KMS-11 (cell line): Measurements from ENCODE around the gene KLF3.

ENCODE experiments used
- H2AFZ ChIP-seq: fragments of 200-600 bp; sonication (generic); 2 replicates; pipeline ENCODE4 v1.6.1; 2016; ENCODE audit warnings: antibody characterized with exemption, mixed run types, low read depth
- H3K27ac ChIP-seq: fragments of 200-600 bp; sonication (generic); 2 replicates; pipeline ENCODE4 v1.6.1; 2016; ENCODE audit warnings: mild to moderate bottlenecking, mixed run types
- H3K27me3 ChIP-seq: fragments of 200-600 bp; sonication (generic); 2 replicates; pipeline ENCODE4 v1.6.1; 2017; ENCODE audit warnings: mild to moderate bottlenecking, low read depth, mixed run types, moderate library complexity; ENCODE audit not compliant: insufficient read depth
- H3K36me3 ChIP-seq: fragments of 200-600 bp; sonication (generic); 2 replicates; pipeline ENCODE4 v1.6.1; 2017; ENCODE audit warnings: mild to moderate bottlenecking, mixed run types; ENCODE audit not compliant: insufficient read depth
- H3K4me1 ChIP-seq: fragments of 200-600 bp; sonication (generic); 2 replicates; pipeline ENCODE4 v1.6.1; 2016; ENCODE audit warnings: mild to moderate bottlenecking, low read depth, mixed run types; ENCODE audit not compliant: poor library complexity, severe bottlenecking
- H3K4me2 ChIP-seq: fragments of 200-600 bp; sonication (generic); 2 replicates; pipeline ENCODE4 v1.7.0; 2016; ENCODE audit warnings: mild to moderate bottlenecking, mixed run types
- H3K4me3 ChIP-seq: fragments of 200-600 bp; sonication (generic); IDR thresholded peaks from 2 replicates; pipeline ENCODE4 v1.6.1; 2017; ENCODE audit warnings: low read depth, low read length, mixed read lengths; ENCODE audit not compliant: insufficient read depth
- H3K79me2 ChIP-seq: fragments of 200-600 bp; sonication (generic); 2 replicates; pipeline ENCODE4 v1.6.1; 2016; ENCODE audit warnings: low read depth, mixed run types; ENCODE audit not compliant: insufficient read depth
- H3K9ac ChIP-seq: fragments of 200-600 bp; sonication (generic); 2 replicates; pipeline ENCODE4 v1.6.1; 2016; ENCODE audit warnings: mild to moderate bottlenecking, mixed run types
- H4K20me1 ChIP-seq: fragments of 200-600 bp; sonication (generic); 2 replicates; pipeline ENCODE4 v1.6.1; 2016; ENCODE audit warnings: mild to moderate bottlenecking, mixed run types; ENCODE audit not compliant: insufficient read depth
- CTCF ChIP-seq: fragments of 200-600 bp; sonication (generic); conservative IDR thresholded peaks from 2 replicates; pipeline ENCODE4 v1.6.1; 2017; ENCODE audit warnings: low read depth, mild to moderate bottlenecking, antibody characterized with exemption, low read length, moderate library complexity, mixed read lengths

Gene KLF3

GRCh38 chr4:38715050-38715449, 51.1 kb downstream of the KLF3 start:
- TF ChIP-seq CTCF: no peak
- no peaks in the 10 kb centered on the region for H3K36me3 ChIP-seq
- no peak overlapping the region for H3K9ac ChIP-seq
- H3K4me3 ChIP-seq: no peak overlapping the region
- no peak overlapping the region for H2AFZ ChIP-seq
- no peak overlapping the region for H3K27ac ChIP-seq
- H3K79me2 ChIP-seq: no peaks in the 10 kb centered on the region
- H3K27me3 ChIP-seq: no peaks in the 10 kb centered on the region
- no peaks in the 10 kb centered on the region for H3K4me1 ChIP-seq
- H3K4me2 ChIP-seq: no peak overlapping the region
- no peaks in the 10 kb centered on the region for H4K20me1 ChIP-seq

GRCh38 chr4:38716256-38716655, 52.3 kb downstream of the KLF3 start:
- H3K4me2 ChIP-seq: no peak overlapping the region
- H3K4me3 ChIP-seq: no peak overlapping the region
- no peak overlapping the region for H3K9ac ChIP-seq
- no peaks in the 10 kb centered on the region for H3K27me3 ChIP-seq
- H3K36me3 ChIP-seq: no peaks in the 10 kb centered on the region
- H3K27ac ChIP-seq: no peak overlapping the region
- no peak overlapping the region for H2AFZ ChIP-seq
- H3K79me2 ChIP-seq: no peaks in the 10 kb centered on the region
- H3K4me1 ChIP-seq: no peaks in the 10 kb centered on the region
- H4K20me1 ChIP-seq: no peaks in the 10 kb centered on the region
- no peak for TF ChIP-seq CTCF

GRCh38 chr4:38717604-38718003, 53.6 kb downstream of the KLF3 start:
- Histone ChIP-seq H3K4me2 (no peak overlapping the region), H3K4me3 (no peak overlapping the region), H3K4me1 (no peaks in the 10 kb centered on the region), H2AFZ (no peak overlapping the region), H3K36me3 (no peaks in the 10 kb centered on the region), H3K9ac (no peak overlapping the region), H4K20me1 (no peaks in the 10 kb centered on the region), H3K27ac (no peak overlapping the region), H3K79me2 (no peaks in the 10 kb centered on the region), H3K27me3 (no peaks in the 10 kb centered on the region)
- TF ChIP-seq CTCF: no peak

GRCh38 chr4:38723114-38723513, 59.1 kb downstream of the KLF3 start:
- Histone ChIP-seq H3K4me3 (no peak overlapping the region), H3K36me3 (no peaks in the 10 kb centered on the region), H4K20me1 (no peaks in the 10 kb centered on the region)

More at GRCh38 chr4:38723114-38723513, 59.1 kb downstream of the KLF3 start:
- H3K79me2 ChIP-seq: no peaks in the 10 kb centered on the region
- TF ChIP-seq CTCF: no peak
- no peaks in the 10 kb centered on the region for H3K4me1 ChIP-seq
- H2AFZ ChIP-seq: no peak overlapping the region
- no peak overlapping the region for H3K27ac ChIP-seq
- H3K27me3 ChIP-seq: no peaks in the 10 kb centered on the region
- no peak overlapping the region for H3K4me2 ChIP-seq
- H3K9ac ChIP-seq: no peak overlapping the region
